Epithelial cell of esophagus (primary cell): ENCODE data around the gene SOX5.

Experiments
- DNase-seq: peaks from one replicate; pipeline ENCODE4 v3.0.0; 2010; ENCODE audit warnings: low read depth
- H3K4me3 ChIP-seq: 2 replicates; pipeline ENCODE4 v1.5.1; 2011; ENCODE audit warnings: mild to moderate bottlenecking, low read length, control low read depth
- TF ChIP-seq, protein P1 (sequence below): IDR thresholded peaks from 2 replicates; pipeline ENCODE4 v1.5.1; 2011; ENCODE audit warnings: low read depth, mild to moderate bottlenecking, low read length, control low read depth, inconsistent platforms; ENCODE audit not compliant: insufficient read depth; ENCODE audit errors: missing control alignments

The SOX5 gene

GRCh38 chr12:23596568-23596967 lies 352.9 kb downstream of the SOX5 start:
- TF ChIP-seq, protein P1, sequence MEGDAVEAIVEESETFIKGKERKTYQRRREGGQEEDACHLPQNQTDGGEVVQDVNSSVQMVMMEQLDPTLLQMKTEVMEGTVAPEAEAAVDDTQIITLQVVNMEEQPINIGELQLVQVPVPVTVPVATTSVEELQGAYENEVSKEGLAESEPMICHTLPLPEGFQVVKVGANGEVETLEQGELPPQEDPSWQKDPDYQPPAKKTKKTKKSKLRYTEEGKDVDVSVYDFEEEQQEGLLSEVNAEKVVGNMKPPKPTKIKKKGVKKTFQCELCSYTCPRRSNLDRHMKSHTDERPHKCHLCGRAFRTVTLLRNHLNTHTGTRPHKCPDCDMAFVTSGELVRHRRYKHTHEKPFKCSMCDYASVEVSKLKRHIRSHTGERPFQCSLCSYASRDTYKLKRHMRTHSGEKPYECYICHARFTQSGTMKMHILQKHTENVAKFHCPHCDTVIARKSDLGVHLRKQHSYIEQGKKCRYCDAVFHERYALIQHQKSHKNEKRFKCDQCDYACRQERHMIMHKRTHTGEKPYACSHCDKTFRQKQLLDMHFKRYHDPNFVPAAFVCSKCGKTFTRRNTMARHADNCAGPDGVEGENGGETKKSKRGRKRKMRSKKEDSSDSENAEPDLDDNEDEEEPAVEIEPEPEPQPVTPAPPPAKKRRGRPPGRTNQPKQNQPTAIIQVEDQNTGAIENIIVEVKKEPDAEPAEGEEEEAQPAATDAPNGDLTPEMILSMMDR = no peak
- no peak overlapping the region for H3K4me3 ChIP-seq
- no peak for DNase-seq

- DNase-seq = no peak
- H3K4me3 ChIP-seq = no peak overlapping the region
- TF ChIP-seq, protein P1 = no peak
Observed at GRCh38 chr12:23587833-23588559, 361.5 kb downstream of the SOX5 start.

- TF ChIP-seq, protein P1 = no peak
- no peak overlapping the region for H3K4me3 ChIP-seq
- DNase-seq = no peak
Observed at GRCh38 chr12:23585782-23586163, 363.7 kb downstream of the SOX5 start.

DNA sequence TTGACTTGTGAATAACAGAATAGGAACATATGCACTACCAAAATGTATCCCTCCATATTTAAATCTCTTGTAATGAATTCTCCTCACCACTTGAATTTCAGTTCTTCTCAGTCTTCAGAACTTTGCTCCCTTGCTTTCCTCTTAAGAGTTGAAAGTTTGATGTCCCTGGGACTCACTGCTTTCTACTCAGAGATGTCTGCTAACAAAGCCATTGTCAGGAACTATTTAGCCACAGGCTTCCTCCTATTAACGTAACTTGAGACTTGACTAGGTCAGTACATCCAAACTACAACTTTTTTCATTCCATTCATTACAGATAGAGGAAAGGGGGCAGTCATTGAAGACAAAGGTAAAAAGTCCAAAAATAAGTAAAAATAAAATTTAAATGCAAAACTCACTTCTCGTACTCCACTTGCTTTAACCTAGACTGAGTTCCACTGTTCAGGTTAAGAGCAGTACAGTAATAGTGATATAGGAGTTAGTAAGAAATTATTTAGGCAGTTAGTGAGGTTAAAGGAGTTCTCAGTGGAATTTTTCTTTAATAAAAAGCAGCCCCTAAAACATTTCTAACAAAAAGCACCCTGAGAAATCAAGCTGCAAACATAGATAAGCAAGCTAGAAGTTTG lies 364.2 kb downstream of the SOX5 start:
- no peak overlapping the region for H3K4me3 ChIP-seq
- no peak for DNase-seq
- TF ChIP-seq, protein P1 = no peak

GRCh38 chr12:23581913-23582312 lies 367.6 kb downstream of the SOX5 start:
- TF ChIP-seq, protein P1 = no peak
- peak; percentile 68 for DNase-seq
- H3K4me3 ChIP-seq = no peak overlapping the region

DNA sequence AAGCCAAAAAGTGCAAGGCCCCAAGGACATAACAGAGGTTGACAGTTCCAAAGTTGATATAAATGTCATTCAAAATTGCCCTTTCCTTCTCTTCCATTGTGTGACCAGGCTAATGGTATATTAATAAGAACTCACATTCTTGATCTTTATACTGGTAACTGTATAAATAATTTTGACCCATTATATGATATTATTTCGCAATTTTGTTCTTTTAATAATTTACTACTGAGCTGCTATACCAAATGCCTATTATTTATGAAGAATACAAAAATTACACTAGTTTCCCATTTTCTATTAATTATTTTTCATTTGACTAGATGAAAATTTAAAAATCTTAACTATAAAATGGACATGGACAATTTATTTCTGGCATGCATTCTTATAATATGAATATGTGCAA lies 370.2 kb downstream of the SOX5 start:
- no peak for DNase-seq
- no peak overlapping the region for H3K4me3 ChIP-seq
- TF ChIP-seq, protein P1 = no peak

GRCh38 chr12:23576372-23576771 lies 373.1 kb downstream of the SOX5 start:
- H3K4me3 ChIP-seq = no peak overlapping the region
- DNase-seq = no peak
- TF ChIP-seq, protein P1 = no peak
